ENCODE data around the gene BMP6.

DNA sequence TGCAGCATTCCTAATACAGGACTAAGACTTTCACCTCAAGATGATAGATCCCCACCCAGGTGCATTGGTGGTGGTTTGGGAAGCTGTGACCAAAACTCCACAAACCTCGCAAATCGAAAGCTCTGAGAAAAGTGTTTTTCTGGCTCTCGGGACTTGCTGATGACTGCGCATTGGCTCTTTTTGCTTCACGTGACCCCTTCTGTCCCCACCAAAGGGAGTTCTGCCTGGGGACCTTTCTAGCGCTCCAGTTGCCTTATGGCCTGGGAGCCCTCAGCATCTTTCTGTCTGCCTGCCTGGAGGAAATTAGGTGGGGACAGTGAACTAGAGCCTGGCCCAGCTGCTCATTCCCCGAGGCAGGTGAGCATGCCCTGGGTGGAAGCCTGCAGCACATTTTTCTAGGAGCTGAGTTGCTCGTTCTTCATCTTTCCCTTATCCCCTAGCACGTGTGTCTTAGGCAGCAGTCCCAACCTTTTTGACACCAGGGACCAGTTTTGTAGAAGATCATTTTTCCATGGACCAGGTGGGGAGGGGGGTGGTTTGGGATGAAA is 94.5 kb downstream of the BMP6 start:
- TF ChIP-seq CTCF (conservative IDR thresholded peaks at IDR 0.05; ENCODE audit: low read depth, low read length) (no peak), EZH2phosphoT487 (IDR thresholded peaks at IDR 0.05; ENCODE audit: borderline replicate concordance, low read length) (no peak)

Measured in PC-3 (cell line).